IPS-15b (cell line): ENCODE data around the gene EEFSEC.

Experiments
- H3K27me3 ChIP-seq: one replicate; pipeline ENCODE4 v1.6.1; 2013; ENCODE audit warnings: low read length; ENCODE audit not compliant: control insufficient read depth, insufficient read depth
- H3K36me3 ChIP-seq: one replicate; pipeline ENCODE4 v1.6.1; 2013; ENCODE audit warnings: low read length; ENCODE audit not compliant: control insufficient read depth, insufficient read depth
- H3K4me1 ChIP-seq: one replicate; pipeline ENCODE4 v1.6.1; 2013; ENCODE audit warnings: mild to moderate bottlenecking, low read length; ENCODE audit not compliant: control insufficient read depth, insufficient read depth
- H3K4me3 ChIP-seq: one replicate; pipeline ENCODE4 v1.5.1; 2013; ENCODE audit warnings: low read depth, low read length
- H3K9ac ChIP-seq: one replicate; pipeline ENCODE4 v1.6.1; 2013; ENCODE audit warnings: low read depth, mild to moderate bottlenecking, low read length
- H3K9me3 ChIP-seq: one replicate; pipeline ENCODE4 v1.6.1; 2013; ENCODE audit warnings: mild to moderate bottlenecking, low read length; ENCODE audit not compliant: control insufficient read depth, insufficient read depth

EEFSEC gene

DNA sequence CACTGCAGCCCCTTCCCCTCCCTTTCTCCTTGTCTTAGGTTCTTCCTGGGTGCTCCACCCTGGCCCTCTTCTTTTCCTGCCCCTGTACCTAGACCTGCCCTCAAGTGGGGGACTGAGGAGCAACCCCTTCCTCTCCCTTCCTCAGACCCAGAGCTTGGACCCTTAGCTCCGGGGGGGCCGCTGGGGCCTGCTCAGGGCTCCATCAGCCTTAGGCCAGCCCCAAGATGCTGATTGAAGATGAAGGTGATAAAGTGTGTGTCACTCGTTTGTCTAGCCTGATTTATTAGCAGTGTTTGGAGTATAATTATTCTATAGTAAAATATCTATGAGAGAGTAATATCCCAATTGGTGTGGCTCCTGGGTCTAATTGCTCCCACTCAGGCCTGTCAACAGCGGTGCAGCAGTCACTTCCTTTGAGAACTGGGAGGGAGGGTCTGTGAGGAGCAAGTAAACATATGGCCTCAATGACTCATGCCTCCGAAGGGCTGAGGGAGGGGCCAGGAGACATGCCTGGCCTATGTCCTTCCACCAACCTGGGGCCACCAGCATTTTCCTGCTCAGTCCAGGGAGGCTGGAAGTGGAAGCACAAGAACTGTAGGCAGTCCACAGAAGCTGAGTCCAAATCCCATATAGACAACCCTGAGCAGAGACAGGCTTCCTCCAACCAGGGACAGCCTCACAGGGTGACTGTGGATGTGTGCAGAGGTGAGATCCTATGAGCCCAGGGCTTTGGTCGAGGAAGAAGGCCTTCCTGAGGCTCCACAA, 190.2 kb downstream of the EEFSEC start:
- peaks cover under 1% of the 10 kb centered on the region for H3K4me1 ChIP-seq
- no peak overlapping the region for H3K9ac ChIP-seq
- no peak overlapping the region for H3K4me3 ChIP-seq
- no peaks in the 10 kb centered on the region for H3K9me3 ChIP-seq
- H3K36me3 ChIP-seq: peaks cover 4% of the 10 kb centered on the region
- no peaks in the 10 kb centered on the region for H3K27me3 ChIP-seq

- Histone ChIP-seq H3K9me3 (no peaks in the 10 kb centered on the region), H3K4me3 (no peak overlapping the region), H3K9ac (no peak overlapping the region), H3K36me3 (peaks cover 4% of the 10 kb centered on the region), H3K27me3 (no peaks in the 10 kb centered on the region), H3K4me1 (peaks cover 6% of the 10 kb centered on the region)
Measured at GRCh38 chr3:128344052-128344735, 190.9 kb downstream of the EEFSEC start.

DNA sequence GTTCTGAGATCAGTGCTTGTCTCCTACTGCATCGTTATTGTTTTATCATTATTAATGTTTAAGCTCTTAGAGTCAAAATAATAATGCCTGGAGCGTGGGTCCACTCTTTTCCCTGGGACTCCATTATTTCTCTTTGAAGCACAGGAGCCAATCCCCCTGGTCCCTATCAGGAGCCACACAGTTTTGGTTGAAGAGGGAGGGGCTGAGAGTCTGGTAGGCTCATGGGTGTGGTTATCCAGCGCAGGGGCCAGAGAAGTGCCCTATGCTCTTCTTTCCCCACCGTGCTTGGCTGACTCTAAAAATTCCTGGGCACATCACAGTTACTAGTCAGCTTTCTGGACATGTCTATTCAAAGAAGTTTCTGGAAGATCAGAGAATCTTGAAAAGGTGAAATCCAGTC, 191.9 kb downstream of the EEFSEC start:
- Histone ChIP-seq H3K9ac (no peak overlapping the region), H3K27me3 (no peaks in the 10 kb centered on the region), H3K4me1 (peaks cover 6% of the 10 kb centered on the region), H3K9me3 (no peaks in the 10 kb centered on the region), H3K4me3 (no peak overlapping the region), H3K36me3 (peaks cover 4% of the 10 kb centered on the region)

DNA sequence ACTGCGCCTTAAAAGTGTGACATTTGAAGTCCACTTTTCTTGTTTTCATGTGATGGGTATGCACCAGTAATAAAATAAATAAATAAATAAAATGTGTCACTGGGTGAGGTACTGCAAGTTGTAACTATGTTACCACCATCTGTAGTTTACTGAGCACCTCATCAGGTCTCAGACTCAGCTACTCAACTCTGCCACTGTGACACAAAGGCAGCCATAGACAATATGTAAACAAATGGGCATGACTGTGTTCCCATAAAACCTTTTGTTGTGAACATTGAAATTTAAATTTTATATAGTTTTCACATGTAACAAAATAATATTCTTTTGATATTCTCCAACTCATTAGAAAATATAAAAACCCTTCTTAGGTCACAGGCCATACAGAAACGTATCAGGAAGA, 193.3 kb downstream of the EEFSEC start:
- Histone ChIP-seq H3K4me1 (peaks cover 6% of the 10 kb centered on the region), H3K4me3 (no peak overlapping the region), H3K36me3 (peaks cover 2% of the 10 kb centered on the region), H3K9me3 (no peaks in the 10 kb centered on the region), H3K9ac (no peak overlapping the region), H3K27me3 (no peaks in the 10 kb centered on the region)

DNA sequence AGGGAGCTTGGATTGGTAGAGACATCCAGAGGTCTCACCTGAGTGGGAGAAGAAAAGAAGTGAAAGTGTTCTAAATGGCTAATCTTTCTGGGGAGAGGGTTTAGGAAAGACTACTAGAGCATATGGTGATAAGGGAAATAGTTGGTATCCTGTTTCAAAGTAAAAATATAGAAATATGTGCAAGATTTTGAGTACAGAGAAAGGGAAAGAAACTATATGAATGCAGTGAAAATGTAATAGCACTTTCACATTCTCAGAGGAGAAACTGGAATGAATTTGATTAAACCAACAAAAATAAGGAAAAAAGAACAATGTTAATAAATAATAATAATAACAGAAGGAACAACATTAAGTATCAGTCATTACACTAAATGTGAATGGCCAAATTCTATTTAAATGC, 194.0 kb downstream of the EEFSEC start:
- H3K27me3 ChIP-seq: no peaks in the 10 kb centered on the region

GRCh38 chr3:128348075-128348474, 194.8 kb downstream of the EEFSEC start:
- no peaks in the 10 kb centered on the region for H3K27me3 ChIP-seq

More for the DNA sequence above, 194.0 kb downstream of the EEFSEC start:
- Histone ChIP-seq H3K9ac (no peak overlapping the region), H3K4me1 (peaks cover 6% of the 10 kb centered on the region), H3K4me3 (no peak overlapping the region), H3K9me3 (no peaks in the 10 kb centered on the region), H3K36me3 (no peaks in the 10 kb centered on the region)

DNA sequence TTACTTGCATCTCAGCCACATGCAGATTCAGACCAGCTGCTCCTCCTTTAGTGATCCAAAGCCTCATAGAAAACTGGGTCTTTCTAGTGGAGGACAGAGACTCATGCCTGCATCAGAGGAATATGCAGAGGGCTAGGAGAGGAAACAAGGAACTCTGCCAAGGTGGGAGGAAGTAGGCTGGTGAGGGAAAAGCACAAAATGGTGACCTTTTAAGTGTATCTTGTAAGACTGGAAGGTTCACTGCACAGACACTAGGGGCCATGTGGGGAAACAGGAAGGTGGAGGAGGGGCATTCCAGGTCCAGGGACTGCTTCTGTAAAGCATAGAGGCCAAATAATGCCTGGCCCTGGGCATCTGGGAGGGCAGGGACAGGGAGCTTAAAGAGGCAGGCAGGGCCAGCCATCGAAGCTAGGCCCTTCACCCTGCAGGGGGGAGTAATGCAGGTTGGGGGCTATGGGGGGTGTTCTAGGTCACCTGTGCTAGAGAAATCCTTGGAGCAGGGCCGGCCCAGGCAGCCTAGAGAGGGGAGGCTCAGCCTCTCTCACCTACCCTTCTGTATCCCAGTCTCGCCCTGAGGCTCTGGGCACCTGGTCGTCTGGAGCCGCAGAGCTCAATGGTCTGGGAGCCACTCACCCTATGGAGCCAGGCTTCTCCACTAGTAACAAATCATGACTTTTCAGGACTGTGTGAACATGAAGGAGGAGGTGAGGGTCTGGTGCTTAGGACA, 195.7 kb downstream of the EEFSEC start:
- H3K9ac ChIP-seq: no peak overlapping the region
- no peak overlapping the region for H3K4me3 ChIP-seq
- no peaks in the 10 kb centered on the region for H3K36me3 ChIP-seq
- no peaks in the 10 kb centered on the region for H3K27me3 ChIP-seq
- H3K4me1 ChIP-seq: peaks cover 6% of the 10 kb centered on the region
- H3K9me3 ChIP-seq: no peaks in the 10 kb centered on the region

More at GRCh38 chr3:128348075-128348474, 194.8 kb downstream of the EEFSEC start:
- H3K9ac ChIP-seq: no peak overlapping the region
- H3K4me1 ChIP-seq: peaks cover 6% of the 10 kb centered on the region
- H3K4me3 ChIP-seq: no peak overlapping the region
- H3K36me3 ChIP-seq: no peaks in the 10 kb centered on the region
- H3K9me3 ChIP-seq: no peaks in the 10 kb centered on the region

- Histone ChIP-seq H3K36me3 (no peaks in the 10 kb centered on the region), H3K27me3 (no peaks in the 10 kb centered on the region), H3K9ac (no peak overlapping the region), H3K4me3 (no peak overlapping the region), H3K4me1 (peaks cover 6% of the 10 kb centered on the region), H3K9me3 (no peaks in the 10 kb centered on the region)
Measured at GRCh38 chr3:128349963-128350599, 196.8 kb downstream of the EEFSEC start.

GRCh38 chr3:128351546-128351945, 198.3 kb downstream of the EEFSEC start:
- H3K27me3 ChIP-seq: no peaks in the 10 kb centered on the region
- H3K9me3 ChIP-seq: no peaks in the 10 kb centered on the region
- peaks cover 6% of the 10 kb centered on the region for H3K4me1 ChIP-seq
- H3K36me3 ChIP-seq: no peaks in the 10 kb centered on the region
- no peak overlapping the region for H3K9ac ChIP-seq
- no peak overlapping the region for H3K4me3 ChIP-seq

DNA sequence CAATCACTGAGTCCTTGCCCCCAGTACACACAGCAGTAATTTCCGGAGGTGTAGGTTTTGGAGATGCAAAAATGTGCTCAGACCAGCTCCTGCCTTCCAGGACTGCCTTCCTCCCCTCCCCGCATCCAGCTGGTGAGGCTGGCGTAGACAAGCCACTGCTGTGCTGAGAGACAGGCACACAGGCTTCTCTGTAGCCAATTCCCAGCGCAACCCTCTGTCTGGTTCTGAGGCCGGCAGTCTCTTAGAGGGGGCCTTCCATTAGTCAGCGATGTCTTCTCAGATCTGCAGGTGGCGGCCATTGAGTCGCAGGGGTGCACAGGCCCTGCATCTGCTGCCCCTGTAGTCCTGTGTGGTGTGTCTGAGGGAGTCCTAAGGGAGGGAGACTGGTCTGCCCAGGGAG, 199.0 kb downstream of the EEFSEC start:
- Histone ChIP-seq H3K4me3 (no peak overlapping the region), H3K9ac (no peak overlapping the region), H3K36me3 (no peaks in the 10 kb centered on the region), H3K4me1 (peaks cover 6% of the 10 kb centered on the region), H3K27me3 (no peaks in the 10 kb centered on the region), H3K9me3 (no peaks in the 10 kb centered on the region)

DNA sequence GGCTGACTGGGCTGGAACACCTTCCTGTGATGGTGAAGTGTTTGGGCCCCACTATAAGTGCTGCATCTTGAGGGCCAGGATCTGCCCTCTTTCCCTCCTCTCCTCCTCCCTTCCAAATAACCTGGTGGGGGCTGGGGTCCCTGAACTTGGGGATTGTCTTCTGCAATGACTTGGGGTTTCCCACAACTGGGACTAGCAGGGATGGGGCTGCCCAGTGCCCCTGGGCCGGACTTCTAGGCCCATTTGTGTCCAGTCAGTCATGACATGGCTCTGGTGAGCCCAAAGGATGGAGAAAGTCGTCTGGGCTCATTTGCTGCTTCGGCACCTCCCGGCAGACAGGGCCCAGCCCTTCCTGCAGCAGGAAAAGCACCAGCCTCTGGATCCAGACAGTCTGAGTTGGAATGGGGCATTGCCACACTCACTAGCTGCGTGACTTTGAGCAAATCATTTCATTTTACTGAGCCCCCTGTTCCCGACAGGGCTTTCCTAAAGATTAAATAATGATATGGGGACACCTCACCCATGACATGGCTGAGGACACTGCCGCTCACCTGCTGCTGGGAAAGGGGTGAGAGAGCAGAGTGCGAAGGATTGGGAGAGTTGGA, 200.2 kb downstream of the EEFSEC start:
- H3K36me3 ChIP-seq: no peaks in the 10 kb centered on the region
- peaks cover 6% of the 10 kb centered on the region for H3K4me1 ChIP-seq
- no peak overlapping the region for H3K9ac ChIP-seq
- no peak overlapping the region for H3K4me3 ChIP-seq
- no peaks in the 10 kb centered on the region for H3K27me3 ChIP-seq
- H3K9me3 ChIP-seq: no peaks in the 10 kb centered on the region
